IMR-90 (cell line): Measurements from ENCODE around the gene OTOGL.

Experiments used
- RAD21 ChIP-seq: IDR thresholded peaks from 2 replicates; pipeline ENCODE4 v1.6.1; 2012; ENCODE audit warnings: low read length, improper control_type of control experiment
- TF ChIP-seq, protein P1 (sequence below): conservative IDR thresholded peaks from 2 replicates; pipeline ENCODE4 v1.5.1; 2012; ENCODE audit warnings: mild to moderate bottlenecking, low read depth, low read length, improper control_type of control experiment

DNA sequence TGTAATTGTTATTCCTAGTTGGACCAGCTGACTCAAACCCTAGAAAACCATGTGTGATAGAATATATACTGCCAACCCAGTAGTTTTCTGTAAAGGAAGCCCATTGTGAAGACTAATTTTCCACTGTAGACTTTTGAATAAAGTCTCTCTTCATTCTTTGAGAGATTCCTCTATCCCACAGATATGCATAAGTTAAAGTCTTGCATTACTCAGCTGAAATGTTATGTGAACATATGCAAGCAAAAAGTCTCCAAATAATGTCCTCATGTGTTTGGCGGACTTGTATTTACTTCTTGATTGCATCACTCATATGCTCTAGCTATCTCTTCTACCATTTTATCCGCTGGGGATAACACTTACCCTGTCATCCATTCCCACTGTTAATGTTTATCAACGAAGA, 35.1 kb upstream of the OTOGL start:
- TF ChIP-seq, protein P1, sequence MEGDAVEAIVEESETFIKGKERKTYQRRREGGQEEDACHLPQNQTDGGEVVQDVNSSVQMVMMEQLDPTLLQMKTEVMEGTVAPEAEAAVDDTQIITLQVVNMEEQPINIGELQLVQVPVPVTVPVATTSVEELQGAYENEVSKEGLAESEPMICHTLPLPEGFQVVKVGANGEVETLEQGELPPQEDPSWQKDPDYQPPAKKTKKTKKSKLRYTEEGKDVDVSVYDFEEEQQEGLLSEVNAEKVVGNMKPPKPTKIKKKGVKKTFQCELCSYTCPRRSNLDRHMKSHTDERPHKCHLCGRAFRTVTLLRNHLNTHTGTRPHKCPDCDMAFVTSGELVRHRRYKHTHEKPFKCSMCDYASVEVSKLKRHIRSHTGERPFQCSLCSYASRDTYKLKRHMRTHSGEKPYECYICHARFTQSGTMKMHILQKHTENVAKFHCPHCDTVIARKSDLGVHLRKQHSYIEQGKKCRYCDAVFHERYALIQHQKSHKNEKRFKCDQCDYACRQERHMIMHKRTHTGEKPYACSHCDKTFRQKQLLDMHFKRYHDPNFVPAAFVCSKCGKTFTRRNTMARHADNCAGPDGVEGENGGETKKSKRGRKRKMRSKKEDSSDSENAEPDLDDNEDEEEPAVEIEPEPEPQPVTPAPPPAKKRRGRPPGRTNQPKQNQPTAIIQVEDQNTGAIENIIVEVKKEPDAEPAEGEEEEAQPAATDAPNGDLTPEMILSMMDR: no peak
- no peak for TF ChIP-seq RAD21
